SH-SY5Y (cell line): ENCODE results near the gene ODAD3.

Experiments used
- GATA2 ChIP-seq: IDR thresholded peaks from 2 replicates; pipeline ENCODE4 v1.6.1; 2011; ENCODE audit warnings: mild to moderate bottlenecking, low read depth, low read length
- GATA3 ChIP-seq: IDR thresholded peaks from 2 replicates; pipeline ENCODE4 v1.6.1; 2011; ENCODE audit warnings: low read depth, mild to moderate bottlenecking, low read length, moderate library complexity

DNA sequence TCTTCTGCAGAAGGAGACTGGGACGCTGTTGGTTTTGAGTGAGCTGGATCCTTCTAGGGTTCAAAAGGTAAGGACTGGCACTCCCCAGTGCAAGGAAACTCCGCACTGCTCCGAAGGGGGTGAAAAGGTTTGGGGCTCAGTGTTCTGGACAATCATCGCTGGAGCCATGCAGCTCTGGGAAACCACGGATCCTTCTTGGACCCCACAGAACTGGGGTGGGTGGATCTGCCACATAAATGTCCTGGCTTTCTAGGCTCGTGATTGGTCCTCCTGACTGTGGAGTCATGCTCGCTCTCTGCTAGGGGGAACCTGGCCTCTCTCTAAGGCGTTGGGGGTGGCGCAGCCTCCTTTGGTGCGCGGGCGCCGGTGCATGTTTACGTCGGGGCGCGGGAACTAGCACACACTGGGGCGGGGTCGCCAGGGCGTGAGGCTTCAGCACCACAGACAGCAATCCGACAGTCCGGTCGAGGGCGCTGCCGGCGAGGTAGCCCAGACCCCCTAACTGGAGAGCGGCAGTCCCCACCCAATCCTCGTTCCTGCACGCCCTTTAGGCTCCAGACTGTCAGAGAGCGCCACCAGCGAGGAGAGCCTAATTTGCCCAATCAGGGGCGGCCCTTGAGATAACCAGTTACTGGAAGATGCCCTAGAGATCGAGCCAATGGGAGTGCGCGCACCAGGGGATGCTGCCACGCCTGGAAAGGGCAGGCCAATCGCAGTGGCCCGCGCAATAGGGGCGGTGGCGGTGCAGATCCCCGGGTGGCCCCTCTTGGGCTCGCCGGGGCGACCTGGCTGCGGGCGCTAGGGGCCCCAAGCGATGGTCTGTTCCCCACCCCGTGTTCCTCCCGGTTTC lies 46.8 kb upstream of the ODAD3 start:
- TF ChIP-seq GATA2 (no peak), GATA3 (no peak)
